GM18951 (cell line): ENCODE results near the gene LAPTM5.

Experiments
- POLR2A ChIP-seq: IDR thresholded peaks from 4 replicates; pipeline ENCODE4 v1.6.1; 2011; ENCODE audit warnings: mild to moderate bottlenecking; ENCODE audit not compliant: insufficient read length, insufficient read depth; ENCODE audit errors: extremely low read depth
- in situ Hi-C: fragments of 300-500 bp; cut with MboI; formaldehyde crosslinking; loops from one replicate; pipeline ENCODE4 v1.12.0; 2022; ENCODE audit warnings: low sequenced_read_pairs, mixed read lengths, inconsistent platforms; ENCODE audit not compliant: unreplicated experiment

The LAPTM5 gene

DNA sequence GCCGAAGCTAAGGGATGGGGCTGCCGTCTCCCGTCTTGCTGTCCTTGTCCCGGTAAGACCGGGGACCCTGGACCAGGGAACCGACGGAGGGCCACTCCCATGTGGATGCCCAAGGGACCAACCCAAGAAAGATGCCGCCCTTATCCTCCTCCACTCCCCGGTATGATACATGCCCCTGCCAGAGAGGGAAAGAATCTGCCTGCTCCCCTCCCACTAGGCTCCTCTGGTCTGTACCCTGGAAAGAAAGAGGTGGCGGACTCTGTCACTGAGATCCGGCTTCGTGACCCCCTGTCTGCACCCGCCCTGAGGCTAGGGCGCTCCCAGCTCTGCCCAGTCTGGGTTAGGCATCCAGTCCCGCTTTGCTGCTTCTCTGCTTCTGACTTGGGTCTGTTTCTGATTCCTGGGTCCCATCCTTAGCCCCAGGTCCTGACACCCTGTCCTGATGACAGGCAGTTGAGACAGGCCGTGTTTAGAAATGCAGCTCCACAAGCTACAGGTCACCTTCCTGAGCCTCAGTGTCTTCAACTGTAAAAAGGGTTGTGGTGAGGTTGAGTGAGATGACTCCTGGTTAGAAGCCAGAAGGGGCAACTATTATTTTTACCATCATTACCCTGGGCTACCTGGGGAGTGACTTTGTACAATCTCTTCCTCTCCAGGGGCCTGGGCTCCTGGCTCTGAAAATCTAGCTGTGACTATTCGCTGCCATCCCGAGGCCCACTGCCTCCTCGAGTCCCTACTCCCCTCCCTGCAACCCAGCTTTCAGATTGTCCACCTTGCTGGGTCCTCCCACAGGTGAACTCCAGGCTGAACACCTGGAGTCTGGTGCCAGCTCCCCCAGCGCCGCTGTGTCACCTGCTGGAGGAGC lies 37.9 kb downstream of the LAPTM5 start:
- in situ Hi-C loops: loop anchor here (5.0 to 10.0 kb wide), 2 partner anchors 43 to 195 kb away; no protein-coding TSS in a partner anchor
- no peak for TF ChIP-seq POLR2A

DNA sequence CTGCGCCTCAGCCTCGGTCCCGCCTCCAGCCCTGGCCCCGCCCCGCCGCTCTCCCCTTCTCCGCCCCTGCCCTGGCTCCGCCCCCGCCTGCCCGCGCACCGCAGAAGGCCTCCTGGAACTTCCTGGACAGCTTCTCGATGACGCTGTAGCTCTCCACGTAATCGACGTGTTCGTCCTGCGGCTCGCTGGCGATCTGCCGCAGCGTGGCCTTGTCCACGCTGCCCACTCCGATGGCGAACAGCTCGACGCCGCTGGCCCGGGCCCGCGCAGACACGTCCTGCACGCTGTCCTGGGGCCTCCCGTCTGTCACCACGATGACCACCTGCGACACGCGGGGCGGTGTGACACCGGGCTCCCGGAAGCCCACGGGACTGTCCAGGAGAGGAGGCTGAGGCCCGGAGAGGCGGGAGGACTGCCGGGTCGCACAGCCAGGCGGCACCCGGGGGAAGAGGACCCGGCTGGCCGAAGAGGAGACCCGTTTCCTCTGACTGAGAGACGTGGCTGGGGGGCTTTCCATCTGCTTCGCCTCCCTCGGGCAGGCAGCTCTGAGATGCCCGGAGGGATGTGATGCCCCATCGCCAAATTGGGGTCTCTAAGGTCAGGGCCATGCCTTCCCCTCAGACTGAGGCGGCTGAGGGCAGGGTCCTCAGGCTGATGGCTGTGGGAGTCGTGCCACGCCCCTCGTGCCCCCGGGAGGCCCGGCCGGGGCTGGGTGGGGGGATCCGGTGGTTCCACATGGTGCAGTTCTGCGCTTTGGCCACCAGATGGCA lies 38.8 kb downstream of the LAPTM5 start:
- TF ChIP-seq POLR2A: peak; percentile 78
- in situ Hi-C loops: no loop called here

DNA sequence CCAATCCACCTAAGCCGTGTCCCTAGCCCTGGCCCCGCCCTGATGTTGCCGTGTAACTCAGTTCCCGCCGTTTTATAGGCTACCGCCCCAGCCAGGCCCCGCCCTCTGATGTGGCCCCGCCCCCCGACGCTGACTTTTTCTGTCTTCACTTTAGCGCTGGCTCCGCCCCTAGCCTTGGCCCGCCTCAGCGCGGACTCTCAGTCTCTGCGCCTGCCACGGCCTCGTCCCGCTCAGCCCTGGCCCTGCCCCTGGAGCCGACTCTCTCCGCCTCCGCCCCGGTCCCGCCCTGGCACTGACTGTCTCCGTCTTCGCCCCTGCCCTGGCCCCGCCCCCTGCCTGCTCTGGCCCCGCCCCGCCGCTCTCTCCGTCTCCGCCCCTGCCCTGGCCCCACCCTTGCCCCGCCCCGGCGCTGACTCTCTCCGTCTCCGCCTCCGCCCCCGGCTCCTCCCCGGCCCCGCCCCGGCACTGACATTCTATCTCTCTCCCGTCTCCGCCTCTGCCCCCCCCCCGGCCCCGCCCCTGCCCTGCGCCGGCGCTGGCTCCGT lies 39.4 kb downstream of the LAPTM5 start:
- in situ Hi-C loops: no loop called here
- no peak for TF ChIP-seq POLR2A

DNA sequence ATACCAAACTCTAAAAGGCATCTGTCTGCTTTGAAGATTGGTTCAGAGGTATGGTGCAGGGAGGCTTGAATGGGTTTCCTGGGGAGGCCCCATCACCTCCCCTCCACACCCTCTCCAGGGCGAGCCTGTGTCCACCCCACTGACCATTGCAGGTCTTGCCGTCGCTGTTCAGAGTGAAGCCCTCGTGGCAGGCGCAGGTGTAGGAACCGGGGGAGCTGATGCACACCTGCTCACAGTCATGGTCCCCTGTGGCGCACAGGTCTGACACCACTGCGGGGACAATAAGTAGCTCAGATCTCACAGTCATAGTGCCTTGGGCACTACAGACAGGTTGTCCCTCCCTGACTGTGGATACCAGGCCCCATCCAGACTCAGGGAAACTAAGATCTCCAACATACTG lies 40.9 kb downstream of the LAPTM5 start:
- in situ Hi-C loops: no loop called here
- no peak for TF ChIP-seq POLR2A

DNA sequence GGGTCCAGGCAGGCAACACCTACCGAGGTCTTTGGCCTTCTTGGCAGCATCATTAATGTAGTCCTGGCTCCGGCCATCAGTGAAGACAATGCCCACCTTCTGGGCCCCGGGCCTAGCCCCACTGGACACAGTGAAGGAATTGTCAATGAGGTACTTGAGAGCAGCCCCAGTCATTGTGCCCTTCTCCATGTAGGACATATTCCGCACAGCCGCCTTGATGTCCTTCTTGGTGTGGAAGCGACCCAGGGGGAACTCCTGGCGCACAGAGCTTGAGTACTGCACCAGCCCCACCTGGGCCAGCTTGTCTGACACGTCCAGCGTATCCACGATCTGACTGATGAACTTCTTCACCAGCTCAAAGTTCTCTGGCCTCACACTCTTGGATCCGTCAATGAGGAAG lies 41.7 kb downstream of the LAPTM5 start:
- in situ Hi-C loops: no loop called here
- no peak for TF ChIP-seq POLR2A

DNA sequence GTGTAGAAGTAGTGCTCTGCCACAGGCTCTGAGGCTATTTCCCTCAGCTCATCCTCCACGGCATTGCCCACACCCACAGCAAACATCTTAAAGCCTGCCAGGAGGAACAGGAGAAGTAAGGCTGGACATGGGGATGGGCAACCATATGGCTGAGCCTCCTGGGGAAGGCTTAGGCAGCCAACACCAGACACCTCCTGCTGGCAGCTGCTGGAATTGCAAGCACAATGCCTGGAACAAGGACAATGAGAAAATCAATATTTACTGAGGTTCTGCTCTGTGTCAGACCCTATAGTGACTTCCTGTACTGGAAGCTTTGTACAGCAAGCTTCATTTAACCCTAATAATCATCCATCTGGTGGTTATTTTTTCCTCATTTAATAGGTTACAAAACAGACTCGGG lies 42.4 kb downstream of the LAPTM5 start:
- in situ Hi-C loops: no loop called here
- TF ChIP-seq POLR2A: no peak

DNA sequence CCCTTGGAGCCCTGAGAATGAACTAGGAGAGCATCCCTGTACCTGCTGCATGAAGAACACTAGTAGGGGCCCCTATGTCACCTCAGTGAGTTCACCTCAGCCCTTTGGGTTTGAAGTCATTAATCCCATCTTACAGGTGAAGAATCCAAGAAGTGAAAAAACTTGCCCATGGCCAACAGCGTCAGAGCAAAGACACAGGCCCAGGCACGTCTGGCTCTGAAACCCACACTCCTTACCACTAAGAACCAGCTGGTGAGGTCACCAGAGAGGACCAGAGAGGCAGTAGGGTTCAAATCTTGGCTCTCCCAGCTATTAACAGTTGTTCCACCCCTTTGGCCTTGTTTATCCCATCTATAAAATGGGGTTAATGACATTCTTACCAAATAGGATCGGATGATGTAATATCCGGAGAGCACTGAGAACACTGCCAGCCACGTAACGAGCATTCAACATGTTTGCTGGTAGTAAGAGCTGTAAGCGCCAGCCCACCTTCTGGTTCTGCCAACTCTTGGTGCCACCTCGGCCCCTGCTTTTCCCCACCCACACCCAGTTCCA lies 43.0 kb downstream of the LAPTM5 start:
- in situ Hi-C loops: no loop called here
- no peak for TF ChIP-seq POLR2A

DNA sequence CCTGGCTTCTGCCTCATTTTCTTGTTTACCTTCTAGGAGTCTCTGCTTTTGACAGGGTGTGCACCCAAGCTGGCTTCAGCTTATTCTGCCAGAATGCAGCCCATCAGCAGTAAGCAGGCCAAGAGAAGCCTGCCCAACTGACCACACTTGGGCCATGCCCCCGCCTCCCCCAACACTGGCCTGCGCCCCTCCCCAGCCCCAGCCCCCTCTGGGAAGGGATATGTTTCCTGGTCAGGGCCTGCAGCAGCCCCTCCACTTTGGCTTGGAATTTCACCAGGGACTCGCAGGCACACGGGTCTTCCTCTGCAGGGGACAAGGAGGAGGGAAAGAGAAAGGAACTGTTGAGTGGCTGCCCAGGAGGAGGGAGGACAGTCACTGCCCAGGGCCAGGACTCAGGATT lies 43.5 kb downstream of the LAPTM5 start:
- in situ Hi-C loops: no loop called here
- TF ChIP-seq POLR2A: no peak

DNA sequence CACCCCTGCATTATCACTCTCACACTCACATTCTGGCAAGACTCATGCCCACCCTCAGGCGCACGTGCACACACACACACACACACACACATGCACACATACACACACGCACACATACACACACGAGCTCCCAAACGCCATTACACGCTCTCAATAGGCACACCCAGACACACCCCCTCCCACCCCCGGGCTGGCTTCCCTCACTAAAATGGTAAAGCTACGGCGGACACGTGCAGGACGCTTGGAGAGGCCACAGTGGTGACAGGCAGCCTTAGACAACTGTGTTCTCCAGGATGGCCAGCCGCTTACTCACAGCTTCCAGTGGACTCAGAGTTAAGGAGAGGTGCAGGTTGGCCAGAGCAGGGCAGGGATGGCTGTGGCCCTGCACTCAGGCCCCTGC lies 44.3 kb downstream of the LAPTM5 start:
- in situ Hi-C loops: no loop called here
- TF ChIP-seq POLR2A: no peak

DNA sequence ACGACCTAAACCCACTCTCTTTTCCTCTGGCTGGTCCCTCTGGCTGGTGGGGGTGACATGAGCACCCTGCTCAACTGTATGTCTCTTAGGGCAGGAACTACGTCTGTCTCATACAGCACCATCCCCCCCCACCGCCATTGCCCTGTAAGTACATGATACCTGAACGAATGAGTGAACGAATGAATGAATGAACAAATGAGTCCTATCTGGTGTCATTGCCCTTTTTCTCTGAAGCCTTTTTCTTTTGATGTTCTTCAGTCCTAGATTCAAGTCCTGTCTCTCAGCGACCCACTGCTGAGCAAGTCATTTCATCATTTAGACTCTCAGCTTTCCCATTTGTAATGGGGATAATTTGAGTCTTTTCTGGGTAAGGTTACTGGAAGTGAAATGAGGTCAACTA lies 45.0 kb downstream of the LAPTM5 start:
- in situ Hi-C loops: no loop called here
- no peak for TF ChIP-seq POLR2A

DNA sequence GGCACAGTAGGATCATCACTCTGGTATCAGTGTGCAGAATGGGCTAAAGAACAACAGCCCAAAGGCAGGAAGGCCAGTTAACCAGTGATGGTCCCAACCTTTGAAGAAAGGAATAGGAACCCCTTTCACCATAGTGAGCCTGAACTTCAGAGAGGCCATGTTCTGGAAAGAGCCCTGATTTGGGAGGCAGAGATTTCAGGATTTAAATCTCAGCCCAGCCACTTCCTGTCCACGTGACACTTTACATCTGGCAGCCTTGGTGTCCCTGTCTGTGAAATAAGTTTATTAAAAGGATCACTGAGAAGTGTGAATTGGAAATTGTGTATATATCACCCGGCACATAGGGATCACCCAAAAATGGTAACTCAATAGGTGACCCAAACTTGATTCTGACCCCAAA lies 47.2 kb downstream of the LAPTM5 start:
- in situ Hi-C loops: no loop called here
- no peak for TF ChIP-seq POLR2A

DNA sequence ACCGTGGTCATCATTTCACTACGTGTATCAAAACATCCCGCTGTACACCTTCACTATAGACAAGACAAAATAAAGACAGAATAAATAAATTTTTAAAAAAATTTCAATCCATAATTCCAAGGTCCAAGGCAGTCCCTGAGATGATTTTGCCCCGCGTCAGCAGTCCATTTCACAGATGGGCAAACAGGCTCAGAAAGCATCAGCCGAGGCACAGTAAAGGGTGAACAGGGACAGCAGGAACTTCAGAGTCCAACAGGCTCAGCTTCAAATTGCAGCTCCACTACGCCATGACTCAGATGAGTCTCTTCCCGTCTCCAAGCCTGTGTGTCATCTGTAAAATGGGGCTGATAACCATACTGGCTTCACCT lies 49.2 kb downstream of the LAPTM5 start:
- in situ Hi-C loops: no loop called here

More for the DNA sequence above, 49.2 kb downstream of the LAPTM5 start:
- TF ChIP-seq POLR2A: no peak
